KBM-7 (cell line): ENCODE results near the gene TPST2.
A peak's percentile ranks its signal among the peaks of the same experiment; 100 is the strongest.

Source experiments
- DNase-seq: peaks from one replicate; pipeline ENCODE4 v3.0.0-alpha.2; 2015
- in situ Hi-C: fragments of 300-500 bp; cut with MboI; formaldehyde crosslinking; loops from 2 replicates; pipeline ENCODE4 v1.14.3; 2020; ENCODE audit warnings: low sequenced_read_pairs, low pct_unique_long_range_greater_than_20kb, mixed read lengths

The TPST2 gene

GRCh38 chr22:26564181-26564580 lies 25.8 kb downstream of the TPST2 start:
- DNase-seq, result no peak
- in situ Hi-C loops, result no loop called here

- DNase-seq, result no peak
- in situ Hi-C loops, result no loop called here
These were observed 26.9 kb downstream of the TPST2 start for GRCh38 chr22:26563022-26563421.

- in situ Hi-C loops, result no loop called here
- DNase-seq, result no peak
These were observed 28.0 kb downstream of the TPST2 start for GRCh38 chr22:26561756-26562417.

GRCh38 chr22:26559961-26560575 lies 29.9 kb downstream of the TPST2 start:
- in situ Hi-C loops, result no loop called here
- no peak for DNase-seq

GRCh38 chr22:26558248-26558895 lies 31.6 kb downstream of the TPST2 start:
- DNase-seq, result no peak
- in situ Hi-C loops, result no loop called here

GRCh38 chr22:26556904-26557303 lies 33.0 kb downstream of the TPST2 start:
- DNase-seq, result no peak
- in situ Hi-C loops, result no loop called here

- in situ Hi-C loops, result no loop called here
- DNase-seq, result no peak
These were observed 34.5 kb downstream of the TPST2 start for GRCh38 chr22:26555478-26555877.

- in situ Hi-C loops, result no loop called here
- DNase-seq, result no peak
These were observed 35.0 kb downstream of the TPST2 start for GRCh38 chr22:26554956-26555355.

- in situ Hi-C loops, result no loop called here
- no peak for DNase-seq
These were observed 36.7 kb downstream of the TPST2 start for GRCh38 chr22:26553056-26553752.

GRCh38 chr22:26552466-26552865 lies 37.5 kb downstream of the TPST2 start:
- no peak for DNase-seq
- in situ Hi-C loops, result no loop called here

- in situ Hi-C loops, result no loop called here
- no peak for DNase-seq
These were observed 38.4 kb downstream of the TPST2 start for GRCh38 chr22:26551568-26551967.

GRCh38 chr22:26550498-26551033 lies 39.4 kb downstream of the TPST2 start:
- in situ Hi-C loops, result no loop called here
- no peak for DNase-seq

- in situ Hi-C loops, result no loop called here
- DNase-seq, result no peak
These were observed 39.9 kb downstream of the TPST2 start for GRCh38 chr22:26549902-26550497.

GRCh38 chr22:26548984-26549383 lies 40.9 kb downstream of the TPST2 start:
- no peak for DNase-seq
- in situ Hi-C loops, result no loop called here

GRCh38 chr22:26548303-26548702 lies 41.6 kb downstream of the TPST2 start:
- in situ Hi-C loops, result no loop called here

GRCh38 chr22:26547837-26548236 lies 42.1 kb downstream of the TPST2 start:
- DNase-seq, result no peak
- in situ Hi-C loops, result no loop called here

More at GRCh38 chr22:26548303-26548702, 41.6 kb downstream of the TPST2 start:
- no peak for DNase-seq

GRCh38 chr22:26547426-26547825 lies 42.5 kb downstream of the TPST2 start:
- peak; percentile 27 for DNase-seq
- in situ Hi-C loops, result no loop called here

GRCh38 chr22:26546282-26546681 lies 43.6 kb downstream of the TPST2 start:
- in situ Hi-C loops, result no loop called here
- no peak for DNase-seq

GRCh38 chr22:26545827-26546226 lies 44.1 kb downstream of the TPST2 start:
- in situ Hi-C loops, result no loop called here
- DNase-seq, result no peak
